Fibroblast of the aortic adventitia (primary cell): ENCODE results near the gene SPART. TPM values are rescaled to one million over a fixed set of nuclear protein-coding genes. Genes with fewer than 3 reads are reported as not detected.

Experiments used
- DNase-seq: peaks from one replicate; pipeline ENCODE4 v3.0.0-alpha.2; 2010; ENCODE audit warnings: low read depth
- H3K4me3 ChIP-seq: 2 replicates; pipeline ENCODE4 v1.5.1; 2011; ENCODE audit warnings: low read depth, mild to moderate bottlenecking, control low read depth, low read length, moderate library complexity
- total RNA-seq: library from RNA; depleted of rRNA; stranded (reverse); fragments of >200 nt; gene quantifications from 2 replicates; pipeline ENCODE4 v1.2.3, GENCODE V29; 2012; ENCODE audit warnings: low replicate concordance
- TF ChIP-seq, protein P1 (sequence below): IDR thresholded peaks from 2 replicates; pipeline ENCODE4 v1.5.1; 2011; ENCODE audit warnings: mild to moderate bottlenecking, low read length, control low read depth, inconsistent platforms; ENCODE audit not compliant: insufficient read depth

SPART gene
- total RNA-seq, 1 donor = 95.4 TPM

DNA sequence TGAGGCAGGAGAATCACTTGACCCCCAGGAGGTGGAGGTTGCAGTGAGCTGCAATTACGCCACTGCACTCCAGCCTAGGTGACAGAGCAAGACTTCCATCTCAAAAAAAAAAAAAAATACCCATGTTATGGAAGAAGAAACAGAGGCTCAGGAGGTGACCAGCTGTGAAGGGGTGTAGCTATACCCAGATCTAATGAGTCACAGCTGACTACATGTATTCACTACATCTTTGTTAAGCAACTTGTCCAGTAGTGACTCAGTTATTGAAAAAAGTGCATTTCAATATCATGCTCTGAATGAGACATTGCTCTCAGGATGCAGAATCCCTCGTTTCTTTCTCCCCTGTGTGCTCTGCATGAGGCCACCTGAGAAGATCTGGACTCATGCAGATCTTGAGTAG lies 16.1 kb upstream of the SPART start:
- DNase-seq = peak; percentile 89

DNA sequence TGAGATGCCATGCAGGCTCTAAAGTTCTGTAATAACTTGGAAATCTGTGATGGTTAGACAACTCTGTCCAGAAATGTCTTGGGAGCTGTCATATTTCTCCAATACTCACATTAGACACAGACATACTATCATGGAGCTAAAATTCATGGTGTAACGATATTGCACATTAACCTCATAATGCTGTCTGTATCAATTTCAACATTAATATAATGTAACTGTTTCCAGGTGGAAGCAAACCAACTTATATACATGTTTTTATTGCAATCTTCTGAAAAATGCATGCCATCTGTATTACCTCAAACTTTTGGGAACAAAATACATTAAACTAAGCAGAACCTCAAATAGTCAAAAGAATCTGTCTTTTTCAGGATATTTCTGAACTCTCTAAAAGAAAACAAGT lies 14.7 kb upstream of the SPART start:
- no peak overlapping the region for H3K4me3 ChIP-seq
- TF ChIP-seq, protein P1, sequence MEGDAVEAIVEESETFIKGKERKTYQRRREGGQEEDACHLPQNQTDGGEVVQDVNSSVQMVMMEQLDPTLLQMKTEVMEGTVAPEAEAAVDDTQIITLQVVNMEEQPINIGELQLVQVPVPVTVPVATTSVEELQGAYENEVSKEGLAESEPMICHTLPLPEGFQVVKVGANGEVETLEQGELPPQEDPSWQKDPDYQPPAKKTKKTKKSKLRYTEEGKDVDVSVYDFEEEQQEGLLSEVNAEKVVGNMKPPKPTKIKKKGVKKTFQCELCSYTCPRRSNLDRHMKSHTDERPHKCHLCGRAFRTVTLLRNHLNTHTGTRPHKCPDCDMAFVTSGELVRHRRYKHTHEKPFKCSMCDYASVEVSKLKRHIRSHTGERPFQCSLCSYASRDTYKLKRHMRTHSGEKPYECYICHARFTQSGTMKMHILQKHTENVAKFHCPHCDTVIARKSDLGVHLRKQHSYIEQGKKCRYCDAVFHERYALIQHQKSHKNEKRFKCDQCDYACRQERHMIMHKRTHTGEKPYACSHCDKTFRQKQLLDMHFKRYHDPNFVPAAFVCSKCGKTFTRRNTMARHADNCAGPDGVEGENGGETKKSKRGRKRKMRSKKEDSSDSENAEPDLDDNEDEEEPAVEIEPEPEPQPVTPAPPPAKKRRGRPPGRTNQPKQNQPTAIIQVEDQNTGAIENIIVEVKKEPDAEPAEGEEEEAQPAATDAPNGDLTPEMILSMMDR = no peak
- DNase-seq = peak; percentile 17

More for the DNA sequence above, 16.1 kb upstream of the SPART start:
- TF ChIP-seq, protein P1 = no peak
- peak overlapping the region; percentile 19 for H3K4me3 ChIP-seq

DNA sequence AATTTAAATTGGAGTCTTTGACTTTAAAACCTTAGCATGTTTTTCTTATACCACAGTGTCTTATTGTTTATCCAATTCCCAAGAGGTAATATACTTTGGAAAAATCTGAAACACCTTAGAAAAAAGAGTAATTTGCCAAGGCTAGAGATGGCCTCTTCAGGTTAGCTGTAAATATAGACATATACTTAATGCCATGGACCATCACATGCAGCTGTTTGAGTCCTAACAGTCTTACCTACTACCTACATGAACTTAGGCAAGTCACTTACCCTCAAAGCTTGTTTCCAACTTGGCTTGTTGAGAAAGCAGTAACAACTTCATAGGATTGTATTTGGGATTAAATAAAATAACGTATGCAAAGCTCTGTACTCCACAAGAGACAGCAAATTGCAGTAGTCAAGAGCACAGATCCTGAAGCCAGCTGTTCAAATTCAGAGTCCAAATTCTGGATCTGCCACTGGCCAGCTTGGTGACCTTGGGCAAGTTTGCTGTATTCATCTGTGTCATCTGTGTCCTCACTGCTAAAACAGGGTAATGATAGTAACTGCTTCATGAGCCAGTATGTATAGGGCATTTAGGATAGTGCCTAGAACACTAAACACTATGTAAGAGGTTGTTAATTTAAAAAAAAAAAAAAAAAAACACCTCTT lies 13.2 kb upstream of the SPART start:
- no peak overlapping the region for H3K4me3 ChIP-seq
- TF ChIP-seq, protein P1 = no peak
- DNase-seq = no peak

DNA sequence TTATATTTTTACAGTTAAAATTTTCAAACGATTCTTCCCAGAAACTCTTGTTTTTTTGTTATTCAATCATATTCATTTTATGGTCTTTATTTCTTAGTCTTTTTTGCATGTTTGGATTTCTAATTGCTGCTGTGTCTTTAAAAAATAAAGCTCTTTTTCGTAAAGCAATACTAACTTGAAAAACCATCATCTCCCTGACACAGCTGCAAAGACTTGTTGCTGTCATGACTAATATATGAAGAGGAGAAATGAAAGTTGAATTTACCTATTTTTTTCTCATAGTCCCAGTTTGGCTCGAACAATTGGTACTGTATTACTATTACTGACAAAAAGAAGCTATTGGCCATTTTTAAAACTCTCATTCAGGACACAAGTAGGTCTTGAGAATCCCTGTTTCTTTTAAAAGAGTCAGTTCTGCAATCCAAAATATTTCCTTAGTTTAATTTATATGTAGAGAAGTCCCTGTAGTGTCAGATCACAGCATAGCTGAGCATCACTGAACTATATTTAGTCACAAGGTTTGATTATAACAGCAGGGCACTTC lies 12.1 kb upstream of the SPART start:
- peak; percentile 45 for DNase-seq
- TF ChIP-seq, protein P1 = no peak
- no peak overlapping the region for H3K4me3 ChIP-seq

DNA sequence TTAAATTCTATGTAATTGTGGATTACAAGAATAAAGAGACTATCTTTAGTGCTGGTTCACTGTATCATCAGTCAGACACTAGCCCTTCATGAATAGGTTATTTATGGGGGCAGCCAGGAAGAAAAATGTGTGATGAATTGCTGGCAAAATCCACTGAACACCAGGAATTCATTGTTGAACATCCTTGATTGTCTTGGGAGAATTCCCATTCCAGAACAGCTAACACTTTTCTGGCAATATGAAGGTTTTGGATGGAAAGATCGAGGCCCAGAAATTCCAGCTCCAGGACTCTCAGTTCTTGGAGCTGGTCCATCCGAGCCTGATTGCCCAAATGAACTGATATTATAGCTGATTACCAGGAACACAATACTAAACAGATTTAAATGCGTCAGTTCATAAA lies 11.5 kb upstream of the SPART start:
- peak; percentile 90 for DNase-seq
- H3K4me3 ChIP-seq = no peak overlapping the region
- TF ChIP-seq, protein P1 = no peak

DNA sequence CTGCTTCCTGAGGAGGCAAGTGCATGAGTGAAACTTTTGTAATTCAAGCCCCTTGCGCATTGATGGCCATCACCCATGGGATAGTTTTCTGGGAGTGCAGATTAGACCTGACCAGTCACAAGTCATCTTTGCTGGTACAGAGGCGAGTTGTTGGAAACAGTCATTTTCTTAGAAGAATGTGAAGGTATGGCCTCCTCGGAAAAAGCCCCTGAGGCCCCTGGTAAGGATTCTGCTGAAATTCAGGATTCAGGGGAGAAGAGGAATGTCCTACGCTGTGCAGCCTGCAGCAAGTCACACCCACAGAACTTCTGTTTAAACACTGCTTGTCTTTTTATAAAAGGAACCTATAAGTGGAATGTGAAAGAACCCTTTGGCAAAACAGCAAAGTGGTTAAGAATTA lies 11.0 kb upstream of the SPART start:
- no peak for DNase-seq
- H3K4me3 ChIP-seq = no peak overlapping the region
- TF ChIP-seq, protein P1 = no peak
